RWPE2 (cell line): Measurements from ENCODE around the gene MYO1D.

Experiments used
- ATAC-seq: fragments of 200-7000 bp; cut with Tn5 transposase; 3 replicates; pipeline ENCODE4 v1.9.1; 2021; ENCODE audit warnings: low read depth
- DNase-seq: peaks from one replicate; pipeline ENCODE4 v3.0.0-alpha.2; 2020; ENCODE audit warnings: low spot score
- H3K27ac ChIP-seq: fragments of 450-650 bp; 2 replicates; pipeline ENCODE4 v1.5.1; 2017; ENCODE audit warnings: mild to moderate bottlenecking; ENCODE audit not compliant: poor library complexity, severe bottlenecking
- H3K27me3 ChIP-seq: fragments of 250-450 bp; sonication (Bioruptor Pico); 2 replicates; pipeline ENCODE4 v1.5.1; 2021; ENCODE audit warnings: mild to moderate bottlenecking, moderate library complexity; ENCODE audit not compliant: insufficient read depth, poor library complexity, severe bottlenecking
- H3K36me3 ChIP-seq: fragments of 250-450 bp; sonication (Bioruptor Pico); 2 replicates; pipeline ENCODE4 v1.5.1; 2020; ENCODE audit warnings: low read depth, mild to moderate bottlenecking, moderate library complexity
- H3K4me1 ChIP-seq: fragments of 250-450 bp; sonication (Bioruptor Pico); 2 replicates; pipeline ENCODE4 v1.5.1; 2021; ENCODE audit warnings: mild to moderate bottlenecking, moderate library complexity; ENCODE audit not compliant: insufficient read depth, poor library complexity, severe bottlenecking
- H3K4me3 ChIP-seq: fragments of 250-450 bp; sonication (Bioruptor Pico); 2 replicates; pipeline ENCODE4 v1.5.1; 2021; ENCODE audit warnings: mild to moderate bottlenecking, moderate library complexity; ENCODE audit not compliant: severe bottlenecking
- H3K9me3 ChIP-seq: fragments of 250-450 bp; sonication (Bioruptor Pico); 2 replicates; pipeline ENCODE4 v1.5.1; 2021; ENCODE audit warnings: mild to moderate bottlenecking, moderate library complexity; ENCODE audit not compliant: severe bottlenecking
- CTCF ChIP-seq: fragments of 450-650 bp; IDR thresholded peaks from one replicate; pipeline ENCODE4 v1.5.1; 2017; ENCODE audit warnings: mild to moderate bottlenecking, moderate library complexity; ENCODE audit not compliant: poor library complexity, severe bottlenecking

Gene MYO1D

GRCh38 chr17:32852811-32853210, 24.1 kb downstream of the MYO1D start:
- Histone ChIP-seq H3K4me3 (no peak overlapping the region), H3K27me3 (no peaks in the 10 kb centered on the region), H3K9me3 (peaks cover 3% of the 10 kb centered on the region), H3K27ac (no peak overlapping the region), H3K4me1 (peaks cover 28% of the 10 kb centered on the region), H3K36me3 (no peaks in the 10 kb centered on the region)
- ATAC-seq = peak; percentile 68
- no peak for DNase-seq
- no peak for TF ChIP-seq CTCF

- Histone ChIP-seq H3K27me3 (no peaks in the 10 kb centered on the region), H3K4me1 (peaks cover 22% of the 10 kb centered on the region), H3K9me3 (peaks cover 3% of the 10 kb centered on the region), H3K36me3 (no peaks in the 10 kb centered on the region), H3K27ac (no peak overlapping the region), H3K4me3 (no peak overlapping the region)
- no peak for DNase-seq
- TF ChIP-seq CTCF = no peak
- ATAC-seq = no peak
Observed at GRCh38 chr17:32849879-32850278, 27.0 kb downstream of the MYO1D start.

DNA sequence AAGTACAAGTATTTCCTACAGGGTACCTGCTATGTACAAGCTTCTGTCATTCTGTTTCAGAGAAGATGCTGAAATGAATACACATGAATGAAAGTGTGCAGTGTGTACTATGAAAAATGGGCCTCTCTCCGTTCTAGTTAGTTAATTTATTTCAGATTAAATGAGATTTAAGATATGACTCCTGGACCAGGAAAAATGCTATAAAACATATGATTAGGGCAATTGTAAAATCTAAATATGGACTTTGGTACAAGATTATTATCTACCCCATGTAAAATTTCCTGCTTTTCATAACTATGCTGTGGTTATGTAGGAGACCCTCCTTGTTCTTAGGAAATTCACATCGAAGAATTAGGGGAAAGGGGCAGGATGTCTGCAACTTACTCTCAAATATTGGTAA, 28.9 kb downstream of the MYO1D start:
- H3K27ac ChIP-seq = no peak overlapping the region
- H3K4me3 ChIP-seq = no peak overlapping the region
- H3K4me1 ChIP-seq = peaks cover 3% of the 10 kb centered on the region
- ATAC-seq (no peak), DNase-seq (no peak)
- H3K9me3 ChIP-seq = peaks cover 3% of the 10 kb centered on the region
- H3K27me3 ChIP-seq = no peaks in the 10 kb centered on the region
- TF ChIP-seq CTCF = no peak
- H3K36me3 ChIP-seq = no peaks in the 10 kb centered on the region

DNA sequence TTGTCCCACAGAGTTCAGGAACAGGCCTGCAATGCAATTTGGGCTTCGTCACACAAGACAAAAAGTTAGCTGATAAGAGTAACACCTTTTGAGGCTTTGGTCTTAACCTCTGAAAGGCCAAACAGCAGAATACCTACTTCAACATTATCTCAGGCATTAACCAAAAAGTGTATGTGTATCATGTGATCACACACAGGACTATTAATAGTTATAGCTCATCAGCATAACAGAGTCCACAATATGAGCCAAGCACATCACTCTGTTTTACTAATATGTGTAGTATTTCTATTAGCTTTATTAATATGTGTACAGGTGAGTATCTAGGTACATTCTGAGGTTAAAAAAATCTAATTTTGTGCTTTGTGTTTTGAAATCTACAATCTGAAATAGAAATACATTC, 30.8 kb downstream of the MYO1D start:
- no peaks in the 10 kb centered on the region for H3K4me1 ChIP-seq
- no peak for ATAC-seq
- no peak for TF ChIP-seq CTCF

DNA sequence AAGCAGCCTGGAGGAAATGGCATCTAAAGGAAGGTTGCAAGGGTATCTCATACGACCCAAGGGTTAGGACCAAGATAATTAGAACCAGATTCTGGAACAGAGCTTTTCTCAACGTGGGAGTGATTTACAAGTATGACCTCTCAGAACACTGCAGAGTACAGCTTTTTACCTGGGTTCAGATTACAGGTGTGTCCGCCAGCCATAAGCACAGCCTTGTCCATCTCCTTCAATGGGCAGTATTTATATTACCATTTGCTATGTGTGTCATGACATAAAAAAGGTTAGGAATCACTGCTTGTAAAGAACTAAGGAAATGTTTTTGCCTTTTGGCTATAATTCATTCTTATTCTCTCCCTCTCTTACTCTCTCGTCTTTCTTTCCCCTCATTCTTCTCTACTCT, 36.7 kb downstream of the MYO1D start:
- H3K36me3 ChIP-seq = no peaks in the 10 kb centered on the region
- H3K4me1 ChIP-seq = no peaks in the 10 kb centered on the region
- H3K27me3 ChIP-seq = no peaks in the 10 kb centered on the region
- H3K9me3 ChIP-seq = no peaks in the 10 kb centered on the region
- DNase-seq (no peak), ATAC-seq (no peak)
- no peak overlapping the region for H3K27ac ChIP-seq
- H3K4me3 ChIP-seq = no peak overlapping the region
- no peak for TF ChIP-seq CTCF

More for the DNA sequence above, 30.8 kb downstream of the MYO1D start:
- DNase-seq = no peak
- Histone ChIP-seq H3K27me3 (no peaks in the 10 kb centered on the region), H3K9me3 (peaks cover 3% of the 10 kb centered on the region), H3K36me3 (no peaks in the 10 kb centered on the region), H3K27ac (no peak overlapping the region), H3K4me3 (no peak overlapping the region)
